Stimulated activated naive CD4-positive, alpha-beta T cell treated with Interleukin-2 at 50 U/mL for 16 hours (primary cell): ENCODE measurements around the gene GOLPH3.
"Not testable (repeated sequence)": the region's sequence is repeated elsewhere in the genome, so short reads cannot be mapped to it uniquely, and the experiment has no call there.

ENCODE experiments used
- DNase-seq: peaks from one replicate; lab custom pipeline; 2025; lab: John Stamatoyannopoulos, UW

The GOLPH3 gene

DNA sequence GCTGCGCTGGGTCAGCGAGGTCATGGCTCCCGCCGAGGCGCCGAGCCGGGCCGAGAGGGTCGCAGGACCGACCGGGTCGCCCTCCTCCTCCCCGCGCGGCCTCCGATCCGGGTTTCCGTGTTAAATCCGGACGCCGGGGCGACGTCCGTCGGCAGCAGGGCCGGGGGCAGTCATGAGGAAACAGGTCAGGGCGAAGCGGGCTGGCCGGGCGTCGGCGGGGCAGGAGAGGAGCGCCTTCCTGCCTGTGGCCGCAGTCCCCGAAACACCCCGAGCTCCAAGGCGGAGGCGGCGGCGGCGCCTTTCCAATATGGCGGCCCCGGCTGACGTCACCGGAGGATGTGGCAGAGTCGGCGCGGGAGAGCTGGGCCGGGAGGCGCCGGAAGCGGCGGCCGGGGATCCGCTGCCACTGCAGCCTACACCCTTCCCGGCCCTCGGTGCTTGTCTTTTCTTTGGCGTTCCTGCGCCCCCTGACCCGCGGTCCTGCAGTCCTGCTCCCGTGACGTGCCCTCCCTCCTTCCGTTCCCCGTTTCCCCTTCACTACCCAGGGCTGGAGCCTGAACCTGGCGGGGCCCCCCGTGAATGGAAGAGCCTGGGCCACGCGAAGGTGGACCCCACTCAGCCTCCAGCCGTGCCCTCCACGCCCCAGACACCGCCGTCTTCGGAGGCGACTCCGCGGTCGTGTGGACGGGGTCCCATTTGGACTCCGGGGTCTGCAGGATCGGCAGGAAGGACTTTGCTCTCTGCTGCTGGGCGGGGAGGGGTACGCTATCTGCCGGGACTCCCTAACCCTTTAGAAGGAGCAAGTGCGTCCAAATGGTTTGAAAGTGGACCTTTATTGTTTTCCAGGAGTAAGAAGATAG is at the start of gene GOLPH3:
Gene GOLPH3 (minus strand): TSS at position 309 of the 860 bp plus-strand sequence. CDS start 285 bp downstream, at position 24.
- peak; percentile 91 for DNase-seq

DNA sequence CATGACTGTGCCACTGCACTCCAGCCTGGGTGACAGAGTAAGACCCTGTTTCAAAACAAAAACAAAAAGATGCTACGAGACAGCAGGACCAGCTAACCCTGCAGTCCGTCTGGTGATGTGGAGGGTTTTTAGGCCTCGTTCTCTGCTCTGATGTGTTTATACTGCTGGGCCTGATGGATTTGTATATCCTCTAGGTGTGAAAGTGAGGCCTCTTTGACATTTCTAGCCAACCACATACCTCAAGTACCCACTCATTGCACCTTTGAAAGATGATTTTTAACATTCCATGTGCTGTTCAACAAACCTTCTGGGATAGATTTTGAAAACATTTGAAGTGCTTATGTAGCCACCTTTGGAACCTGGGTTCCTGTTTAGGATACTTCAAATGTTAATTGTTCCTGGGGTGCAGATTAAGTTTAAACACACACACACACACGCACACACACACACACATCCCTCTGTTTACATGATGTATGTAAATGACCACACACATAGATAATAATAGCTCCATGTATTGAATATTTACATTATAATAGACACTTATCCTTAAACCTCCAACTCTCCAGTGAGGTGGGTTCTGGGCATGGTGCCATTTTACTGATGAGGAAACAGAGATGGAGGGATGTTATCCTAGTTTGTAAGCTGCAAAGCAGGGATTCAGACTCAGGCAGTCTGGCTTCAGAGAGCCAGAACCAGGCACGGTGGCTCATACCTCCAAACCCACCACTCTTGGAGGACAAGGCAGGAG is 48.8 kb upstream of the GOLPH3 start:
- no peak for DNase-seq

DNA sequence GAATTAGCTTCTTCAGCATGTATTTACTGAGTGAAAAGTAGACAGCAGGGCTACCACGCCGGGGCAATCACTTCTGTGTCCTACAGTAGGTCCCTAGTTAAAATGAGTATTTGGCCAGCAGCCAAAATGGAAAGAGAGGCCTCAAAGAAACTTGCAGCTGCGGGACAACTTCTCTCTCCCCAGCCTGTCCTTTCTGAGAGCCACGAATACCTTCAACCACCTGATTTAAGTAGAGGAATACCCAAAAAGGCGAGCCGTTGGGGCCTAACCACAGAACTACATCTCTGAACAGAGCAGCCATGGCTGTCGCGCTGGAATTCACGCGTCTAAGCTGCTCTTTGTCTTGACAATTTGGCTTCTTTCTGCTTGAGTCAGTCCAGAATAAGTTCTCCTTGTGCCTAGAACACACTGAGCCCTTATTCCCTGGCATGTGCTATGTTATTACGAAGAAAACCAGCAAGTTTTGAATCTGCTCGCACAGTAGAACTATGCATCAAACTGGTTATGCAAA is 43.8 kb upstream of the GOLPH3 start:
- DNase-seq = no peak

DNA sequence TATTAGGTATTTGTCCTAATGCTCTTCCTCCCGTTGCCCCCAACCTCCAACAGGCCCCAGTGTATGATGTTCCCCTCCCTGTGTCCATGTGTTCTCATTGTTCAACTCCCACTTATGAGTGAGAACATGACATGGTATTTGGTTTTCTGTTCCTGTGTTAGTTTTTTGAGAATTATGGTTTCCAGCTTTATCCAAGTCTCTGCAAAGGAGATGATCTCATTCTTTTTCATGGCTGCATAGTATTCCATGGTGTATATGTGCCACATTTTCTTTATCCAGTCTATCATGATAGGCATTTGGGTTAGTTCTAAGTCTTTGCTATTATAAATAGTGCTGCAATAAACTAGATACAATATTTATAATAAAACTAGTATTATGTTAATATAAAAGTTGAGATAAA is 40.2 kb upstream of the GOLPH3 start:
- DNase-seq = not testable (repeated sequence)

DNA sequence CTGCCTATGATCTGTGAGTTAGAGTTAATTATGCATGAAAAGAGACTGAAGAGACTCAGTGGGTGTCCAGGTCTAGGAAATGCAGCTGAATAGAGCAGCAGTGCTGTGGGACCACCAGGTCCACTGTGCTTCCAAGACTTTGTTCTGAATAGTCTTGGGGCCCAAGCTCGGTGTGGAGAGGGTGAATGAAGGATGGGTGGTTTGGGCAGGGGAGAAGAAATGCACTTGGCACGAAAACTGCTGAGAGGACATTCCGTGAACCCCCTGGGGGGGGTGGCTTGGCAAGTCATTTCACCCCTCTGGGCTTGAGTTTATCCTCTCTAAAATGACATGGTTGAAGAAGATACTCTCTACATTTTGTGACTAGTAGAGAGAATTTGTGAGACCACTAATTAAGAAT is 36.0 kb upstream of the GOLPH3 start:
- no peak for DNase-seq

DNA sequence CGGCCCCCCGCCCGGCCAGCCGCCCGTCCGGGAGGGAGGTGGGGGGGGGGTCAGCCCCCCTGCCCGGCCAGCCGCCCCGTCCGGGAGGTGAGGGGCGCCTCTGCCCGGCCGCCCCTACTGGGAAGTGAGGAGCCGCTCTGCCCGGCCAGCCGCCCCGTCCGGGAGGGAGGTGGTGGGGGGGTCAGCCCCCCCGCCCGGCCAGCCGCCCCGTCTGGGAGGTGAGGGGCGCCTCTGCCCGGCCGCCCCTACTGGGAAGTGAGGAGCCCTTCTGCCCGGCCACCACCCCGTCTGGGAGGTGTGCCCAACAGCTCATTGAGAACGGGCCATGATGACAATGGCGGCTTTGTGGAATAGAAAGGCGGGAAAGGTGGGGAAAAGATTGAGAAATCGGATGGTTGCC is 34.7 kb upstream of the GOLPH3 start:
- not testable (repeated sequence) for DNase-seq

DNA sequence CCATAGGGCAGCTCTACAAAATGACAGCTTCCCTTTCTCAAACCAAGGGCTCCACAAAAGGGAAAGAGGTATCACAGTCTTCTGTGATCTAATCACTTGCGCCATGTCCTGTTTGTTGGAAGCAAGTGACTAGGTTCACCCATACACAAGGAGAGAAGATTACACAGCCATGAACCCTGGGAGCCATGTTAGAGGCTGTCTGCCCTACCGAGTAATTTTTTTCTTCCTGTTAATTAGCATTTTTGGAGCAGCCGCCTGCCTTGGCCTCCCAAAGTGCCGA is 33.2 kb upstream of the GOLPH3 start:
- no peak for DNase-seq

DNA sequence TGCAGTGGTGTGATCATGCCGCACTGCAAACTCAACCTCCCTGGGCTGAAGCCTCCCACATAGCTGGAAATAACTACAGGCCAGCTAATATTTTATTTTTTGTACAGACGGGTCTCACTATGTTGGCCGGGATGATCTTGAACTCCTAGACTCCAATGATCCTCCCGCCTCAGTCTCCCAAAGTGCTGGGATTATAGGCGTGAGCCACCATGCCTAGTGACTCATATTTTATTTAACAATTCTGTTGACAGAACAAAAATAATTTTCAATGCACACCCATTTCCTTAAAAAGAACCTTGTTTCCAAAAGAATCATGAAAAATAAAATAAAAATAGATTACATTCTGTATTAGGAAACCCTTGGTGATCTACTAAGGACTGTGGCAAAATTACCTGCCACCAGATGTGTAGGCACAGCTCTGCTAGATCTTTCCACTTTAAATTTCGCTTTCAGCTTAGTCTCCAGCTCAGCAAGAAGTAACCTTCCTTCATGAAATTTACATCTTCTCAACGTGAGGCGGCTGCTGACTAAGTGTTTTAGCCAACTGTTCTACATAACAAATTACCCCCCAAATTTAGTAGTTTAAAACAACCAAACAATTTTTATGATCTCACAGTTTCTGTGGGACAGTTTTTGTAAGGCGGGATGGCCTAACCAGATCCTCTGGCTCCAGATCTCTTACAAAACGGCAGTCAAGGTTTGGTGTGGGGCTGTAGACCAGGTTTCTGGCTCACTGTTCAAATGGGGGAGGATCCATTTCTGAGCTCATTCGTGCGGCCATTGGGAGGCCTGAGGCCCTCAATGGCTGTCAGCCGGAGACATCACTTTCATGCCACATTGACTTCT is 32.6 kb upstream of the GOLPH3 start:
- DNase-seq = no peak

DNA sequence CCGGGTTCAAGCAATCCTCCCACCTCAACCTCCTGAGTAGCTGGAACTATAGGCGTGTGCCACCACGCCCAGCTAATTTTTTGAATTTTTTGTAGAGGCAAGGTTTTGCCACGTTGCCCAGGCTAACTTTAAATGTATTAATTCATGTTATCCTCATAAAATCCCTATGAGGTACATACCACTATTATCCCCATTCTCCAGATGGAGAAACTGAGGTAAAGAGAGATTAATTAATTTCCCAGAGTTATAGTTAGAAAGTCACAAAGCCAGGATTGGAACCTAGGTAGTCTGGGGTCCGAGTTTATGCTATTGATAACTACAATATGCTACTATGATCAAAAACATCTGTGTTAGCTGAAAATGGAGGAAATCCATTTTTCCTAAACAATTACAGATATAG is 31.9 kb upstream of the GOLPH3 start:
- DNase-seq = no peak

DNA sequence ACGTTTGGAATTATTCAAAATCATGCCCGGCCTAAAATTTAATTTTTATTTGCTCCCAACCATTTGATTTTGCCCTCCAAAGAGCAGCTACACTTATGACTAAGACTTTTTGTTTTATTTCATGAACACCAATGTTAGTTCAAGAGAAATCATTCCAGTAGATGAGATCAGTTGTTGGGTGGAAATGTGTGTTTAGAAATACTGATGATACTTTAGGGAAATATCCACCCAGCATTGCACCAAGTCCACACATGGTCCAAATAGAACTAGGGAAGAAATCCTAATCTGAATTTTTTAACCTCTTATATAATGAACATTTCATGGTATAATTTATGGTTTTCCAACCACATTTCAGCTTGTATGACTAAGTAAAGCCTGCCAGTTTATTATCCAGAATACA is 28.3 kb upstream of the GOLPH3 start:
- DNase-seq = no peak

DNA sequence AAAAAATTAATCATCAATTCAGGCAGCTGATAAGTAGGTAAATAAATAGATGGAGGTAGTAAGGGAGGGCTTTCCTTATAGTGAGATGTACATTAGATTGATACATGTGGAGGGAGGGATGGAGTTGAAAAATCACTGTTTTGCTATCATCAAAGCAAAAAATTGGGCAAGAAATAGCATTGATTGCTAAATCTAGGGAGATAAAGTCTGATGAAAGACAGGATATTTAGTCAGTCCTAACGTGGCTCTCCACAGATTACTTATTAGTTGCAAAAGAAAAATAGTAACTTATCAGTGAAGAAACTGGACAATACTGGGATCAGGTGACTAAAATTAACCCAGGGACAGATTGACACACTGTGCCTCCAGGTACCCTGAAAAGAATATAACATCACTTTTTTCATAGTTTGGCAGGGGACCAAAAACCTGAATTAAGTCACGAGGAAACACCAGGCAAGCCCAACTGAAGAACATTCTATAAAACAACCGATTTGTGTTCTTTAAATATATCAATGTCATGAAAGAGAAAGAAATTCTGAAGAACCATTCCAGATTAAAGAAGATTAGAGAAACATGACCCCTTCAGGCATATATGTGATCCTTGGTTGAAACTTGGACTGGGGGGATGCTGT is 27.1 kb upstream of the GOLPH3 start:
- DNase-seq = no peak

DNA sequence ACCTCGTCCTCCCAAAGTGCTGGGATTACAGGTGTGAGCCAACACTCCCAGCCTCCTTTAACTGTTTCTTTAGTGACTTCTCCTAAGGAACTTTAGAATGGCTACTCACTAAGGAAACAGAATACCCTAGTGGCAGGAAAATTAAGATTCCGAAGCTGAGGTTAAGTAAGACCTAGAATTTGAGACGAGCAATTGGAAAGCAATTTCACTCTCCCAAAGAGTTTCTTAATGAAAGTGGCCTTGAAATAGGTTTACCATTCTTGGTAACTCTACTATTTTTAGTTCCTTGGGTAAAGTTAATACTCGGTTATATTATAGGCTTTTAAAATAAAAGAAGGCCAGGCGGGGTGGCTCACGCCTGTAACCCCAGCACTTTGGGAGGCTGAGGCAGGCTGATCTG is 22.9 kb upstream of the GOLPH3 start:
- DNase-seq = no peak

DNA sequence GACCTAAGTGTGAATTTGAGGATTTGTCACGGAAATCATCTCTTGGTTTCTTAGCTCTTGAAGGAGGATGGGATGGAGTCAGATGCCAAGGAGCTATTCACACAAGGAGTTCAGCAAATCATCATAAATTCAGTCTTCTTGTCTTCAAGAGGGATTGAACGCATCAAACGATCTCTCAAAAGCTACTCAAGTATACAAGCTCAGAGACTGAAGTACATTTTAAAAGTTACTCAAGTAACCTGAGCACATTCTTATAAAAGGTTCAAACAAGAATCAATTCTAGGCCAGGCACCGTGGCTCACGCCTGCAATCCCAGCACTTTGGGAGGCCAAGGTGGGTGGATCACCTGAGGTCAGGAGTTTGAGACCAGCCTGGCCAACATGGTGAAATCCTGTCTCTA is 21.1 kb upstream of the GOLPH3 start:
- no peak for DNase-seq

DNA sequence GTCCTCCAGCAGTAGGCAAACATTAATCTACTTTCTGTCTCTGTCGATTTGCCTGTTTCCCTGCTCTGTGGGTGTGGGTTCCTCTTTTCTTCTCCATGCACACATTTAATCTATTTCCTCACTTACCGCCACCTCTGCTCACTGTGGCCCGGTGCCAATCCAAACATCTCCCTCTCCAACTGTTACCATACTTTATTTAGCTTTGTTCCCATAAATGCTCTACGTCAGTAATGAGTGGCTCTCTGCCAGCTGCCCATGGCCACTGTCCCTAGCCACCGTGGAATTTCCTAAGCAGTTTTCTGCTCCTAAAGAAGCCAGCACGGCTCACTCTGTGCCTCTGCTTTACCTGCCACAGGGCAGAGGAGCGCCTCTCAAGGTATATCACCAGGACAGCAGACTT is 19.5 kb upstream of the GOLPH3 start:
- DNase-seq = no peak

DNA sequence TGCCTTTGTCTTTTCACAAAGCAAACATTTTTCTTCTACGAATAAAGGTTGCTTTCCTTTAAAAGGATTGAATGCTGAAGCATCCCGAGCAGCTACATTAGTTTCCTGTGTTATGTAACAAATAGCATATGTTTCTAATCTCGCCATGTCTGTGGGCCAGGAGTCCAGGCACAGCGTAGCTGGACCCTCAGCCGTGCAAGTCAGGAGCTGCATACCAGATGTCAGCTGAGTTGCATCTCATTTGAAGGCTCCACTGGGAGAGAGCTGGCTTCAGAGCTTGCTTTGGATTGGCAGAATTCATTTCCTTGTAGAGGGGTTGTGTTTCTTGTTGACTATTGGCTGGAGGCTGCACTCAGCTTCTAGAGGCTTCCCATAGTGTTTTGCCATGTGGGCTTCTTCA is 16.0 kb upstream of the GOLPH3 start:
- DNase-seq = no peak

DNA sequence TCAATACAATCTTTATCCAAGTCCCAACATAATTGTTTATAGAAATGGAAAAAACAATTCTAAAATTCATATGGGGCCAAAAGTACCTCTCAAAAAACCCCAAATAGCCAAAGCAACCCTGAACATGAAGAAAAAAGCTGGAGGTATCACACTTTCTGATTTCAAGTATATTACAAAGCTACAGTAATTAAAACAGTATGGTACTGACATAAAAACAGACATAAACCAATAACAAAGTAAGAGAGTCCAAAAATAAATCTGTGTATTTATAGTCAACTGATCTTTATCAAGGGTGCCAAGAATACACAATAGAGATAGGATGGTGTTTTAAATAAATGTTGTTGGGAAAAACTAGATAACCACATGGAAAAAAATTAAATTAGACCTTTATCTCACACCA is 13.6 kb upstream of the GOLPH3 start:
- DNase-seq = no peak

DNA sequence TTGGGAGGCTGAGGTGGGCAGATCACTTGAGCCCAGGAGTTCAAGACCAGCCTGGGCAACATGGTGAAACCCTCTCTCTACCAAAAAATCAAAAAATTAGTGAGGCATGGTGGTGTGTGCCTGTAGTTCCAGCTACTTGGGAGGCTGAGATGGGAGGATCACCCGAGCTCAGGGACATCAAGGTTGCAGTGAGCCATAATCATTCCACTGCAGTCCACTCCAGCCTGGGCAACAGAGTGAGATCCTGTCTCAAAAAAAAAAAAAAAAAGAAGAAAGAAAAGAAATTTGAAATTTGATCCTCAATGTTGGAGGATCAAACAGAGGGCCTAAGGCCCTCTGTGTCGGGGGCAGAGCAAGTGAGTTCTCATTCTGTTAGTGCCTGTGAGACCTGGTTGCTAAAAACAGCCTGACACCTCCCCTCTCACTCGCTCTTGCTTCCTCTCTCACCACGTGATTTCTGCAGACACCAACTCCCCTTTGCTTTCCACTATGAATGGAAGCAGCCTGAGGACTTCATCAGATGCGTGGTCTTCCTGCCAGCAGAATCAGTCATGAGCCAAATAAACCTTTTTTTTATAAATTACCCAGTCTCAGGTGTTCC is 8.4 kb upstream of the GOLPH3 start:
- no peak for DNase-seq

DNA sequence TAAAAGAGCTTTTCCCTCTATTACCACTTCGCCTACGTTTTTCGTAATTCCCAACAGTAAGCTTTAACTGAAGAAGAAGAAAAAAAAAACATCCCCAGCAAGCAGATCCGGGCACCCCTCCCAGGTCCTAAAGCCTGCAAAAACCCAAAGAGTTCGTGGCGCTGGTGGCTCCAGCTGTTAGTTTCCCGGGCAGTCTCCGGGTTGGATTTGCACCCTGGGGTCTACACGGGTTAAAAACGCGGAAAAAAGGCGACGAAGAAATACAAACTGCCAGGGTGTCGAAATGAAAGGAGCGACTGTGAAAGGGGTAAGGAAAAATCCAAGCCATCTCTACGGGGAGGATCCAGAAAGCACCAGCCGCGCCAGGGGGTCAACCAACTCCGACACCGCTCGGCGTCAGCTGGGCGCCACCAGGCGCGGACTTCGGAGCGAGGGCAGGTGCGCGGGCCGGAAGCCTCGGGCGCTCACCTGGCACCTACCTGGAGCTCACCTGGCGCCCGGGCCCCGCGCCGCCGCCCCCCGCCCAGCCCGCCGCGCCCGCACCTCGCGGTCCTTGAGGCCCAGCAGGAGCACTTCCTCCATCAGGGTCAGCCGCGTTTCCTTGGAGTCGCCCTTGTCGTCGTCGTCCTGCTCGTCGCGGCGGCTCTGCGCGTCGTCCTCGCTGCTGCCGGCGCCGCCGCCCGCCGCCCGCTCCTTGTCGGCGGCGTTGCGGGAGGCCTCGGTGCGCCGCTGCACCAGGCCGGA is 680 bp downstream of the GOLPH3 start:
- peak; percentile 26 for DNase-seq

DNA sequence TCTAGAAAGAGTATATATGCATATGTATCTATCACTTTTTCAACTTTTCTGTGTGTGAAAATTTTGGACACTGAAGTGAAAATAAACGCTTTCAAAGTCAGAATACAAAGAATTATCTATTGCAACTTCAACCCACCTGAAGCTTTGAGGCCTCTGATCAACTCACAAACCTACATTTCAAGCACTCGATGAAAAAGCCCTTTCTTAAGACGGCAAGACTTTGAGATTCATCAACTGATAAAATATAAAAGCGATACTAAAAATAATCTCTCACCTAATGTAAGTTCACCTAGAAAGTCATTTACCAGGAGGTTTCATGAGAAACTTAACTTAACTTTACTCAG is 1.2 kb downstream of the GOLPH3 start:
- DNase-seq = no peak

DNA sequence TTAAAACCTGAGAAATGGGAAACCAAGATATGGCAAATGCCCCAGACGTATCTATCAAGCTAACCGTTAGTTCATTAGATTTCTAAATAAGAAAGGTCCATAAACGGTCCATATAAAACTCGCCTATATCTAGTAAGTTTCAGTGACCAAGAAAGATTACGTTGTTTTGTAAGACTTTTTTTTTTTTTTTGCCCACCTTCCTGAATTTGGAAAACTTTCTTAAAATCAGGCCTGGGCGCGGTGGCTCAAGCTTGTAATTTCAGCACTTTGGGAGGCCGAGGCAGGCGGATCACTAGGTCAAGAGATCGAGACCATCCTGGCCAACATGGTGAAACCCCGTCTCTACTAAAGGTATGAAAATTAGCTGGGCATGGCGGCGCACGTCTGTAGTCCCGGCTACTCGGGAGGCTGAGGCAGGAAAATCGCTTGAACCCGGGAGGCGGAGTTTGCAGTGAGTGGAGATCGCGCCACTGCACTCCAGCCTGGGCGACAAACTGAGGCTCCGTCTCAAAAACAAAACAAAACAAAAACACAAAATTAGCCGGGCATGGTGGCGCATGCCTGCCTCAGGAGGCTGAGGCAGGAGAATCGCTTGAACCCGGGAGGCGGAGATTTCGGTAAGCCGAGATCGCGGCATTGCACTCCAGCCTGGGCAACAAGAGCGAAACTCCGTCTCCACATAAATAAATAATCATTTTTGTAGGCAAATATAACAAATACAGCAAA is 1.8 kb downstream of the GOLPH3 start:
- peak; percentile 6 for DNase-seq
